HepG2 (cell line): ENCODE measurements around the gene DCAF6. TPM values are rescaled to one million over a fixed set of nuclear protein-coding genes. Genes with fewer than 3 reads are reported as not detected.

Experiments used
- DR1 ChIP-seq: sonication (generic); formaldehyde crosslinking; IDR thresholded peaks from 2 replicates; pipeline ENCODE4 v1.8.0; 2021; ENCODE audit warnings: mild to moderate bottlenecking, missing genetic modification reagents, inconsistent platforms
- FIP1L1 ChIP-seq: fragments of 200-400 bp; formaldehyde crosslinking; IDR thresholded peaks from 2 replicates; pipeline ENCODE4 v1.6.1; 2018; ENCODE audit warnings: low read depth, mild to moderate bottlenecking, low read length, moderate library complexity, borderline replicate concordance; ENCODE audit not compliant: insufficient read depth
- IRF2 ChIP-seq: IDR thresholded peaks from 2 replicates; pipeline ENCODE4 v1.6.1; 2018; ENCODE audit warnings: missing genetic modification reagents, missing compliant biosample characterization
- KLF13 ChIP-seq: sonication (generic); formaldehyde crosslinking; IDR thresholded peaks from 2 replicates; pipeline ENCODE4 v1.4.0; 2020; ENCODE audit warnings: mild to moderate bottlenecking, missing genetic modification reagents
- LCORL ChIP-seq, 2 experiments: fragments of 450-650 bp in 1 of 2; sonication (generic) in 1 of 2; formaldehyde crosslinking in 1 of 2; IDR thresholded peaks; 2 replicates each; pipeline versions ENCODE4 v1.5.0 to v1.6.1; 2017 to 2020; ENCODE audit warnings: antibody characterized with exemption in 1 of 2, missing genetic modification reagents in 1 of 2
- NRL ChIP-seq: sonication (generic); formaldehyde crosslinking; IDR thresholded peaks from 2 replicates; pipeline ENCODE4 v1.5.0; 2020; ENCODE audit warnings: missing genetic modification reagents, mild to moderate bottlenecking, moderate library complexity, borderline replicate concordance
- ZNF224 ChIP-seq: sonication (generic); formaldehyde crosslinking; IDR thresholded peaks from 2 replicates; pipeline ENCODE4 v1.5.0; 2020; ENCODE audit warnings: mild to moderate bottlenecking, missing genetic modification reagents
- ZNF484 ChIP-seq: sonication (generic); formaldehyde crosslinking; IDR thresholded peaks from 2 replicates; pipeline ENCODE4 v1.5.1; 2020; ENCODE audit warnings: mild to moderate bottlenecking, low read depth, missing genetic modification reagents, borderline replicate concordance
- ZNF543 ChIP-seq: sonication (generic); formaldehyde crosslinking; IDR thresholded peaks from 2 replicates; pipeline ENCODE4 v1.4.0; 2020; ENCODE audit warnings: mild to moderate bottlenecking, missing genetic modification reagents
- ZNF562 ChIP-seq: sonication (generic); formaldehyde crosslinking; IDR thresholded peaks from 2 replicates; pipeline ENCODE4 v1.8.0; 2022; ENCODE audit warnings: missing genetic modification reagents, borderline replicate concordance
- ZNF670 ChIP-seq: sonication (generic); formaldehyde crosslinking; IDR thresholded peaks from 2 replicates; pipeline ENCODE4 v1.8.0; 2022; ENCODE audit warnings: mild to moderate bottlenecking, missing genetic modification reagents, borderline replicate concordance
- ZNF724P ChIP-seq: sonication (generic); formaldehyde crosslinking; IDR thresholded peaks from 2 replicates; pipeline ENCODE4 v1.8.0; 2022; ENCODE audit warnings: missing genetic modification reagents, borderline replicate concordance
- ZNF790 ChIP-seq: sonication (generic); formaldehyde crosslinking; IDR thresholded peaks from 2 replicates; pipeline ENCODE4 v1.8.0; 2022; ENCODE audit warnings: missing genetic modification reagents, mild to moderate bottlenecking, borderline replicate concordance
- ZSCAN20 ChIP-seq: sonication (generic); formaldehyde crosslinking; IDR thresholded peaks from 2 replicates; pipeline ENCODE4 v1.4.0; 2020; ENCODE audit warnings: missing genetic modification reagents, mild to moderate bottlenecking, borderline replicate concordance
- ZSCAN25 ChIP-seq: sonication (generic); formaldehyde crosslinking; IDR thresholded peaks from 2 replicates; pipeline ENCODE4 v1.8.0; 2022; ENCODE audit warnings: mild to moderate bottlenecking, missing genetic modification reagents
- polyA plus RNA-seq, 8 experiments: library from polyadenylated mRNA; depleted of rRNA in 3 of 8; stranded (reverse) in 7 of 8; unstranded in 1 of 8; fragments of >200 nt; fragmentation: Illumina TruSeq in 4 of 8; extraction: Trizol in 4 of 8; gene quantifications; 2 replicates each; pipeline versions ENCODE4 v1.2.1 to v1.2.3, GENCODE V29; 2011 to 2016; ENCODE audit warnings: low read depth in 4 of 8, missing spikeins in 1 of 8, mixed read lengths in 1 of 8; ENCODE audit not compliant: insufficient read depth in 1 of 8
- total RNA-seq, 5 experiments: library from RNA; depleted of rRNA; stranded (reverse); fragments of >200 nt; fragmentation: Illumina TruSeq; extraction: Trizol; gene quantifications; 2 replicates each; pipeline ENCODE4 v1.2.3, GENCODE V29; 2016; ENCODE audit warnings: low read depth in 1 of 5
- TF ChIP-seq, protein P1 (sequence below): sonication (generic); formaldehyde crosslinking; IDR thresholded peaks from 2 replicates; pipeline ENCODE4 v1.4.0; 2020; ENCODE audit warnings: mild to moderate bottlenecking, missing genetic modification reagents
- TF ChIP-seq, protein P2 (sequence below): sonication (generic); formaldehyde crosslinking; IDR thresholded peaks from 2 replicates; pipeline ENCODE4 v1.4.0; 2020; ENCODE audit warnings: missing genetic modification reagents, borderline replicate concordance
- TF ChIP-seq, protein P3 (sequence below): sonication (generic); formaldehyde crosslinking; IDR thresholded peaks from 2 replicates; pipeline ENCODE4 v1.8.0; 2022; ENCODE audit warnings: missing genetic modification reagents, mild to moderate bottlenecking, moderate library complexity, borderline replicate concordance

DCAF6 gene
- total and polyA plus RNA-seq, 2 of the 13 experiments (the other 11 are each of a cell fraction or from before 2014, with no cell fraction given): 24.7 to 33.7 TPM

DNA sequence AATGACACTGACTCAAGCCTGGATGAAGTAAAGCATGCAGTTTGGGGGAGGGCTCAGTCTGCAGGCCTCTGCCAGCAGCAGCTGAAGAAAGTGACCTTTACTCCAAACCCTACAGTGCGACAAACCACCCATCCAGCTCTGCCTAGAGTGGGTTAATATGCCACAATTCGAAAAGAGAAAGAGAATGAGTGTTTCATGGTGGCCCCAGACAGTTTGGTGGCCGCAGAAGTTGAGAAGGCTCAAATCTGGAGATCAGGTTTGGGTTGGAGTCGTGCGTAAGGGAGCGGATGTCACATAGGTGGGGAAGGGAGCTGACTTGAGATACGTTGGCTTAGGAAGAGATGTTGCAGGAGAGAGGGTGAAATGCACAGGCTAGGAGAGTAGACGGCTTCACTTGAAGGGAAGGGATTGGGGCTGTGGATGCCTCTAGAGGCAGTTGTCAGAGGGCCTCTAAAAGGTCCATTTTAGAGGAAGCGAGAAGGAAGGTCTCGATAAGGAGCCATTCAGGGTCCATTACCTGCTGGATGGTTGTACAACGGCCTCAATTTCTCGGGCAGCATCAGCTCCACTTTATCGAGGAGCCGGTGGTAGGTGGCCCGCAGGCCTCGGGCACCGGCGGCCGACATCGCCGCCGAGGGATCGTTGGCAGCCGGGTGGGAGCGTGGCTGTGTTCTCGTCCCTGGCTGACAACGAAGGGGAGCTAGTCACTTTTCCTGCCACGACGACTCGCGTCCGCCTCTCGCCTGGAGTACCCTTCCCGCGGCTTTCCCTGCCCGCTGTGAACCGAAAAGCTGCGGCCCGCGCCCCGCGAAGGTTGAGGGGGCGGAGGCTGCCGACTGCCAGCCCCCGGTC is 1.0 kb upstream of the DCAF6 start (continued):
- TF ChIP-seq, protein P1, sequence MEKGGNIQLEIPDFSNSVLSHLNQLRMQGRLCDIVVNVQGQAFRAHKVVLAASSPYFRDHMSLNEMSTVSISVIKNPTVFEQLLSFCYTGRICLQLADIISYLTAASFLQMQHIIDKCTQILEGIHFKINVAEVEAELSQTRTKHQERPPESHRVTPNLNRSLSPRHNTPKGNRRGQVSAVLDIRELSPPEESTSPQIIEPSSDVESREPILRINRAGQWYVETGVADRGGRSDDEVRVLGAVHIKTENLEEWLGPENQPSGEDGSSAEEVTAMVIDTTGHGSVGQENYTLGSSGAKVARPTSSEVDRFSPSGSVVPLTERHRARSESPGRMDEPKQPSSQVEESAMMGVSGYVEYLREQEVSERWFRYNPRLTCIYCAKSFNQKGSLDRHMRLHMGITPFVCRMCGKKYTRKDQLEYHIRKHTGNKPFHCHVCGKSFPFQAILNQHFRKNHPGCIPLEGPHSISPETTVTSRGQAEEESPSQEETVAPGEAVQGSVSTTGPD: 0 out of 2 replicates have a peak, but pooled peaks have one; percentile 70
- no peak for TF ChIP-seq LCORL (IDR thresholded peaks at IDR 0.05)
- TF ChIP-seq LCORL (CRISPR knock-in tag; IDR thresholded peaks at IDR 0.05): no peak; the same call in 1 of the 2 replicates
- TF ChIP-seq IRF2 (CRISPR knock-in tag): 0 out of 2 replicates have a peak, but pooled peaks have one; percentile 27
- TF ChIP-seq, protein P2, sequence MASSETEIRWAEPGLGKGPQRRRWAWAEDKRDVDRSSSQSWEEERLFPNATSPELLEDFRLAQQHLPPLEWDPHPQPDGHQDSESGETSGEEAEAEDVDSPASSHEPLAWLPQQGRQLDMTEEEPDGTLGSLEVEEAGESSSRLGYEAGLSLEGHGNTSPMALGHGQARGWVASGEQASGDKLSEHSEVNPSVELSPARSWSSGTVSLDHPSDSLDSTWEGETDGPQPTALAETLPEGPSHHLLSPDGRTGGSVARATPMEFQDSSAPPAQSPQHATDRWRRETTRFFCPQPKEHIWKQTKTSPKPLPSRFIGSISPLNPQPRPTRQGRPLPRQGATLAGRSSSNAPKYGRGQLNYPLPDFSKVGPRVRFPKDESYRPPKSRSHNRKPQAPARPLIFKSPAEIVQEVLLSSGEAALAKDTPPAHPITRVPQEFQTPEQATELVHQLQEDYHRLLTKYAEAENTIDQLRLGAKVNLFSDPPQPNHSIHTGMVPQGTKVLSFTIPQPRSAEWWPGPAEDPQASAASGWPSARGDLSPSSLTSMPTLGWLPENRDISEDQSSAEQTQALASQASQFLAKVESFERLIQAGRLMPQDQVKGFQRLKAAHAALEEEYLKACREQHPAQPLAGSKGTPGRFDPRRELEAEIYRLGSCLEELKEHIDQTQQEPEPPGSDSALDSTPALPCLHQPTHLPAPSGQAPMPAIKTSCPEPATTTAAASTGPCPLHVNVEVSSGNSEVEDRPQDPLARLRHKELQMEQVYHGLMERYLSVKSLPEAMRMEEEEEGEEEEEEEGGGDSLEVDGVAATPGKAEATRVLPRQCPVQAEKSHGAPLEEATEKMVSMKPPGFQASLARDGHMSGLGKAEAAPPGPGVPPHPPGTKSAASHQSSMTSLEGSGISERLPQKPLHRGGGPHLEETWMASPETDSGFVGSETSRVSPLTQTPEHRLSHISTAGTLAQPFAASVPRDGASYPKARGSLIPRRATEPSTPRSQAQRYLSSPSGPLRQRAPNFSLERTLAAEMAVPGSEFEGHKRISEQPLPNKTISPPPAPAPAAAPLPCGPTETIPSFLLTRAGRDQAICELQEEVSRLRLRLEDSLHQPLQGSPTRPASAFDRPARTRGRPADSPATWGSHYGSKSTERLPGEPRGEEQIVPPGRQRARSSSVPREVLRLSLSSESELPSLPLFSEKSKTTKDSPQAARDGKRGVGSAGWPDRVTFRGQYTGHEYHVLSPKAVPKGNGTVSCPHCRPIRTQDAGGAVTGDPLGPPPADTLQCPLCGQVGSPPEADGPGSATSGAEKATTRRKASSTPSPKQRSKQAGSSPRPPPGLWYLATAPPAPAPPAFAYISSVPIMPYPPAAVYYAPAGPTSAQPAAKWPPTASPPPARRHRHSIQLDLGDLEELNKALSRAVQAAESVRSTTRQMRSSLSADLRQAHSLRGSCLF (CRISPR knock-in tag): no peak; the same call in 1 of the 2 replicates
- TF ChIP-seq FIP1L1: no peak
- no peak for TF ChIP-seq ZSCAN25
- TF ChIP-seq, protein P3, sequence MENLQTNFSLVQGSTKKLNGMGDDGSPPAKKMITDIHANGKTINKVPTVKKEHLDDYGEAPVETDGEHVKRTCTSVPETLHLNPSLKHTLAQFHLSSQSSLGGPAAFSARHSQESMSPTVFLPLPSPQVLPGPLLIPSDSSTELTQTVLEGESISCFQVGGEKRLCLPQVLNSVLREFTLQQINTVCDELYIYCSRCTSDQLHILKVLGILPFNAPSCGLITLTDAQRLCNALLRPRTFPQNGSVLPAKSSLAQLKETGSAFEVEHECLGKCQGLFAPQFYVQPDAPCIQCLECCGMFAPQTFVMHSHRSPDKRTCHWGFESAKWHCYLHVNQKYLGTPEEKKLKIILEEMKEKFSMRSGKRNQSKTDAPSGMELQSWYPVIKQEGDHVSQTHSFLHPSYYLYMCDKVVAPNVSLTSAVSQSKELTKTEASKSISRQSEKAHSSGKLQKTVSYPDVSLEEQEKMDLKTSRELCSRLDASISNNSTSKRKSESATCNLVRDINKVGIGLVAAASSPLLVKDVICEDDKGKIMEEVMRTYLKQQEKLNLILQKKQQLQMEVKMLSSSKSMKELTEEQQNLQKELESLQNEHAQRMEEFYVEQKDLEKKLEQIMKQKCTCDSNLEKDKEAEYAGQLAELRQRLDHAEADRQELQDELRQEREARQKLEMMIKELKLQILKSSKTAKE: no peak
- no peak for TF ChIP-seq ZNF562 (CRISPR knock-in tag)
- peak; percentile 64; the same call in 1 of the 2 replicates for TF ChIP-seq ZNF224 (CRISPR knock-in tag)
- no peak for TF ChIP-seq DR1 (CRISPR knock-in tag)
- no peak; the same call in 1 of the 2 replicates for TF ChIP-seq ZNF543 (CRISPR knock-in tag)
- peak; percentile 78; the same call in 1 of the 2 replicates for TF ChIP-seq ZNF790 (CRISPR knock-in tag)
- TF ChIP-seq ZNF670 (CRISPR knock-in tag): 0 out of 2 replicates have a peak, but pooled peaks have one; percentile 9
- no peak for TF ChIP-seq ZNF484 (CRISPR knock-in tag)
- no peak for TF ChIP-seq KLF13
- TF ChIP-seq ZSCAN20 (CRISPR knock-in tag): peak; percentile 56; the same call in 1 of the 2 replicates
- TF ChIP-seq NRL: 0 out of 2 replicates have a peak, but pooled peaks have one; percentile 28
- no peak for TF ChIP-seq ZNF724P (CRISPR knock-in tag)
